AG09319 (cell line): ENCODE results near the gene WDR6.

Source experiments
- DNase-seq: peaks from one replicate; pipeline ENCODE4 v3.0.0-alpha.2; 2010; ENCODE audit warnings: low read depth; ENCODE audit errors: extremely low read depth
- TF ChIP-seq, protein P1 (sequence below): IDR thresholded peaks from 2 replicates; pipeline ENCODE4 v1.5.1; 2011; ENCODE audit warnings: low read depth, mild to moderate bottlenecking, inconsistent platforms, low read length, moderate library complexity

The WDR6 gene

DNA sequence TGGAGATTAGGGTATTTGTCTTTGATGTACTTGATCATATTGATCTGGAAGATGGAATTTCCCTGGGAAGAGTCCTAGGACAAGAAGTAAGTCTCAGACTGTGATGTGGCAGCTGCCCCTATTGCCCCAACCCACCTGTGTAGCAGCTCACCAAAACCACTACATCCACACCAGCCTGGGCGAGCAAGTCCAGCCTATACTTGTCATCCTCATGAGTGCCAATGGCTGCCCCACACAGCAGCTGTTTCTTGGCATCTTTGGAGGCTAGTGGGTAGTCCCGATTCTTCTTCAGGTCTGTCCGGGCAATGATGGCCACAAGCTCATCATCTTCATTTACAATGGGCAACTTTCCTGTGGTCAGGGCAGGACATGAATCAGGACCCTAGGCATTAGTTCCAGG lies 19.3 kb downstream of the WDR6 start:
- TF ChIP-seq, protein P1, sequence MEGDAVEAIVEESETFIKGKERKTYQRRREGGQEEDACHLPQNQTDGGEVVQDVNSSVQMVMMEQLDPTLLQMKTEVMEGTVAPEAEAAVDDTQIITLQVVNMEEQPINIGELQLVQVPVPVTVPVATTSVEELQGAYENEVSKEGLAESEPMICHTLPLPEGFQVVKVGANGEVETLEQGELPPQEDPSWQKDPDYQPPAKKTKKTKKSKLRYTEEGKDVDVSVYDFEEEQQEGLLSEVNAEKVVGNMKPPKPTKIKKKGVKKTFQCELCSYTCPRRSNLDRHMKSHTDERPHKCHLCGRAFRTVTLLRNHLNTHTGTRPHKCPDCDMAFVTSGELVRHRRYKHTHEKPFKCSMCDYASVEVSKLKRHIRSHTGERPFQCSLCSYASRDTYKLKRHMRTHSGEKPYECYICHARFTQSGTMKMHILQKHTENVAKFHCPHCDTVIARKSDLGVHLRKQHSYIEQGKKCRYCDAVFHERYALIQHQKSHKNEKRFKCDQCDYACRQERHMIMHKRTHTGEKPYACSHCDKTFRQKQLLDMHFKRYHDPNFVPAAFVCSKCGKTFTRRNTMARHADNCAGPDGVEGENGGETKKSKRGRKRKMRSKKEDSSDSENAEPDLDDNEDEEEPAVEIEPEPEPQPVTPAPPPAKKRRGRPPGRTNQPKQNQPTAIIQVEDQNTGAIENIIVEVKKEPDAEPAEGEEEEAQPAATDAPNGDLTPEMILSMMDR: no peak
- DNase-seq: no peak

DNA sequence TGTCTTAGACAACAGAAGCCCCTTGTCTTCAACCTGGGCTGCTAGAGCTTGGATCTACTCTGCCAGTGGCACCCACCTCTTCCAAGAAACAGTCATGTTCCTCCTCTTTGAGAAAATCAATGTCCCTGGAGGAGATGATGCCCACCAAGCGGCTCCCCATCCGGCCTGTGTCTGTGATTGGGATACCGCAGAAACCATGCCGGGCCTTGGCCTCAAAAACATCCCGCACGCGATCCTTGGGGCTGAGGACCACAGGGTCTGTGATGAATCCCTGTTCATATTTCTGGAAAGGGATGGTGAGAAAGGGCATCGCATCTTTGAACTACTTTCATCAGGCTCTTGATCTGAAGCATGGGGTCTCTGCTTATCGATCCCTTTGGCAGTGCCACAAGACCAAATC lies 20.4 kb downstream of the WDR6 start:
- no peak for DNase-seq
- TF ChIP-seq, protein P1: no peak

DNA sequence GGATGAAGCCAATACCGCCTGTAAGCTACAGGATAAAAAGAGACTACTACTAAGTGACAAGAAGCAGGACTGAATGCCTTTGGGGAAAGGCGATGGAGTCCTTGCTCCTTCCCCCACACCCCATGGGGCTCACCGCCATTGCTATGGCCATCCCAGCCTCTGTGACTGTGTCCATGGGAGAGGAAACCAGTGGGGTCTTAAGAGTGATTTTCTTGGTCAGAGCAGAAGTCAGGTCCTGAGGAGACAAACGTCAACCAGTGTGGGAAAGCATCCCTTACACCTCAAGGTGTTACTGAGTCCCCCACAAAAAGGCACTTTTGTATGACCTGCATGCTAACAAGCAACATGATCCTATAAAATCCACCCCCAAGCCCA lies 21.1 kb downstream of the WDR6 start:
- TF ChIP-seq, protein P1: no peak
- DNase-seq: no peak

DNA sequence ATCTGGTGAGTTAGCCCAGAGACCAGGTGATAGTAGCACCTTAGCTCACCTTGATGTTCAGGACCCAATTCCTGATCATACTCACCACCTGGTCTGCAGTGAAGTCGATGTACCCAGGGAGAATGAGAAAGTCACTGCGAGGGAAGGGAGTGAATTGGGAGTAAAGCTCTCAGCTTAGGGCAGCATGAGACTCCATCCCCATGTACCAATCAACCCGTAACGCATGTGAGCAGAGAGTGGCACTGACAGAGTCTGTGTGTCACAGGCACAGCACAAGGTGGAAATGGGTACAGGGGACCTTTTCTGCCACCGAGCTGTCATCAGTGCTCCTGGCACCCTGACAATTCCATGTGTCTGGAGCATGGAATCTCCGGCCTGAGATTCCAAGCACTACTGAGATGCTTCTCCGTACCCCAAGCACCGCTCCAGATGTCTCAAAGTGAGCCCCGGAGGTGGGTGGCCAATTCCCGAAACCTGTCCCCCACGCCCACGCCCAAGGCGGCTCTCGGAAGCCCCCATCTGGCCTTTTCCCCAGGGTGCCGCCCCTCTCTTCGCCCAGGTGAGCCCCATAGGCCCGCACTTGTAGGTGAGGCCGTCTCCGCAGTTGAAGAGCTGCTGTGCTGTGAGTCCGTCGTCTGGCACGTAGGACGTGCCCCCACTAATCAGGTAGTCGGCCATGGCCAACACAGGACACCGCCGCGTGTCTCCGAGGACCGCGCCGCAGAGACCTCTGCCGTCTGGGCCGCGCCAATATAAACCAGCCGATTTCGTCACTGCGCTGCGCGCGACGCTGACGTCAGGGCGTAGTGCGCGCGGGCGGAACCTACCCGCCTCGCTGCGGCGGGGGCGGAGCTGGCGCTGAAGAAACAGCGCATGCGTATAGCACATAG lies 21.7 kb downstream of the WDR6 start, which contains the start of gene IMPDH2:
IMPDH2 (minus strand) TSS at position 726 of the 890 bp plus-strand sequence; CDS start at position 678, 48 bp downstream.
- TF ChIP-seq, protein P1: peak; percentile 6

DNA sequence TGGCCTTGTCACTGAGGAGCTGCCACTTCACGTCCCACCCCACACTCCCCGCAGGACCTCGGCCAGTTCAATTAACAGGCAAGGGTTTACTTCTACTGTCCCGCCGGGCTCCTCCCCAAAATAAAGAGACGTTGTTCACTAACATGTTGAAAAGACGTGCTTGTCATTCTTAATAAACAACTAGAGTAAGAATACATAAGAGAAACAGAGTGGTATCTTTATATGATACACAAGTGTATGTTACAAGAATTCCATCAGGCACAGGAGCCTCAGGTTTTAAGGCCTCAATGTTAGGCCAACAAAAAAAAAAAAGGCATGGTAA lies 22.3 kb downstream of the WDR6 start:
- TF ChIP-seq, protein P1: no peak
- DNase-seq: no peak

More for the DNA sequence above, 21.7 kb downstream of the WDR6 start, which contains the start of gene IMPDH2:
- peak; percentile 81 for DNase-seq

DNA sequence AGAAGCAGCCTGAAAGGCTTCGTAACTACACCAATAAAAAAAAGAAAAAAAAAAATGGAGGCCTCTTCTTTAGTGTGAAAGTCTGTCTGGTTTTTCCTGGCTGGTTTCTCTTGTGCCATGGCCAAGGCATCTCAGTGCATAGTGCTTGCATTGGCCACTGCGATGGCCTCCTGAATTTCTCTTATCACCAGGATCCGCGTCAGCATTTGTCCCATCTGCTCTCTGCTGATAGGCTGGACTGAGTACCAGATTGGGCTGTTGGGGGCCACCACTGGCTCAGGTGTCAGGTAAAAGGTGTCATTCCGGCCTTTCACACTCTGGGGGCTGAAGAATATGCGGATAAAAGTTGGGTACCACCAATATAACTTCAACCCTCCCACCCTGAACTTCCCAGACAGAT lies 23.1 kb downstream of the WDR6 start:
- DNase-seq: no peak
- TF ChIP-seq, protein P1: no peak

DNA sequence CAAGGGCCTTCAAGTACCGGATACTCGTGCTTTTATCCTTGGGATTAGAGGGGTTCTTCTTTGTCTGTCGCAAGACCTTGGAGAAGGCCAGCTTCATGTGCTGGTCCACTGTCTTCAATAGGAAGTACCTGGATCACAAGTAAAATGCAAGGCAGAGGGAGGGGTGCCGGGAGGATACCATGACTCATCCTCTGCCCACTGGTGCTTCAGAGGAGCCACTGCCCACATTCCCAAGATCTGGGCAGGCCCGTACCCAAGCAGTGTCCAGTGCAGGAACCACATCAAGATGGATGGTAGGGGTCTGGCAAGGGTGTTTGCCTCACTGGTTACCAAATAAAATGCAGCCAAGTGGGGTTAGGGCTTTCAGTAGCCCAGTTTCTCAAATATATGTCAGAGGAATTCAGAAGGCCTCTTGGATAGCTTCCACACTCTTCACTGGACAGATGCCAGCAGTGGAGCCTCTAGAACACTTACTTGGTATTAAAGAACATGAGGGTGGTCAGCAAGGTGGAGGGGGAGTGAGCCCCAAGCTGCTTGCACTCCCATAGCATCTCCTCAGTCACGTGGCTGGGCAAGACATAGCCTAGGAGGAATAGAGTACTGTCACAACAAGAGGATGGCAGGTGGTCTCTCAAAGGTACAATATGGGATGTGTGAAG lies 25.6 kb downstream of the WDR6 start:
- DNase-seq: no peak
- TF ChIP-seq, protein P1: no peak
